Tibial nerve (tissue), 4 donors: Measurements from ENCODE around the gene ALDOB.

Source experiments
- CTCF ChIP-seq, 5 experiments: fragments of 200-600 bp in 3 of 5; fragments of 450-650 bp in 2 of 5; sonication (generic) in 3 of 5; IDR thresholded peaks; one replicate each; pipeline ENCODE4 v1.5.1; 2016 to 2019; ENCODE audit warnings: antibody characterized with exemption in 5 of 5, mild to moderate bottlenecking in 3 of 5, moderate library complexity in 2 of 5
- EP300 ChIP-seq, 2 donors: sonication (generic); formaldehyde crosslinking; IDR thresholded peaks; one replicate each; pipeline ENCODE4 v1.6.1; 2017; ENCODE audit warnings: antibody characterized with exemption in 2 of 2, mild to moderate bottlenecking in 1 of 2
- POLR2A ChIP-seq, 2 donors: fragments of 450-650 bp; IDR thresholded peaks; one replicate each; pipeline ENCODE4 v1.6.1; 2017; ENCODE audit warnings: antibody characterized with exemption in 2 of 2, mild to moderate bottlenecking in 2 of 2, moderate library complexity in 2 of 2

- TF ChIP-seq CTCF (IDR thresholded peaks at IDR 0.05) (no peak), POLR2A (IDR thresholded peaks at IDR 0.05) (no peak), EP300 (IDR thresholded peaks at IDR 0.05) (no peak)
Observed at GRCh38 chr9:101399643-101399970, 36.0 kb downstream of the ALDOB start.
